Fibroblast of gingiva (primary cell): ENCODE data around the gene MEIOB.
A peak's percentile ranks its signal among the peaks of the same experiment; 100 is the strongest.

Experiments
- DNase-seq: peaks from one replicate; pipeline ENCODE4 v3.0.0-alpha.2; 2011; ENCODE audit warnings: low read depth

MEIOB gene

GRCh38 chr16:1831186-1832075 is 40.5 kb downstream of the MEIOB start:
- DNase-seq: no peak

DNA sequence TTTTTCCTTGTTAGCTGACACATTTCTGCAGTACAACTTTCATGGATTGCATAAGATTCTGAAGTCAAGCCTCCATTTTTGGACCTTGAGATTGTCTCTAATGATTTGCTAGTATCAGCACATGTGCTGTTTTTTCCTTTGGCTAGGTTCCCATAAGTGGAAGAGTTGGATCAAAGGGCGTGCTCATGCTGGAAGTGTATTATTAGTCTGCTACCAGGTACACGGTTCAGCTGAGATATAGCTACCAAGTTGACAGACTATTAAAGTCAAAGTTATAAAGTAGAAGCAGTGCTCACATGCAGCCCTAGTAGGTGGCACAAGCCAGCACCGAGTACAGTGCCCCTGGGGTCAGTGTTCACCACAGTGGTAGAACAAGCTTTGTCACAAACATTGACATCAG is 41.8 kb downstream of the MEIOB start:
- DNase-seq: no peak

- no peak for DNase-seq
These were observed 43.1 kb downstream of the MEIOB start for GRCh38 chr16:1828645-1829410.

DNA sequence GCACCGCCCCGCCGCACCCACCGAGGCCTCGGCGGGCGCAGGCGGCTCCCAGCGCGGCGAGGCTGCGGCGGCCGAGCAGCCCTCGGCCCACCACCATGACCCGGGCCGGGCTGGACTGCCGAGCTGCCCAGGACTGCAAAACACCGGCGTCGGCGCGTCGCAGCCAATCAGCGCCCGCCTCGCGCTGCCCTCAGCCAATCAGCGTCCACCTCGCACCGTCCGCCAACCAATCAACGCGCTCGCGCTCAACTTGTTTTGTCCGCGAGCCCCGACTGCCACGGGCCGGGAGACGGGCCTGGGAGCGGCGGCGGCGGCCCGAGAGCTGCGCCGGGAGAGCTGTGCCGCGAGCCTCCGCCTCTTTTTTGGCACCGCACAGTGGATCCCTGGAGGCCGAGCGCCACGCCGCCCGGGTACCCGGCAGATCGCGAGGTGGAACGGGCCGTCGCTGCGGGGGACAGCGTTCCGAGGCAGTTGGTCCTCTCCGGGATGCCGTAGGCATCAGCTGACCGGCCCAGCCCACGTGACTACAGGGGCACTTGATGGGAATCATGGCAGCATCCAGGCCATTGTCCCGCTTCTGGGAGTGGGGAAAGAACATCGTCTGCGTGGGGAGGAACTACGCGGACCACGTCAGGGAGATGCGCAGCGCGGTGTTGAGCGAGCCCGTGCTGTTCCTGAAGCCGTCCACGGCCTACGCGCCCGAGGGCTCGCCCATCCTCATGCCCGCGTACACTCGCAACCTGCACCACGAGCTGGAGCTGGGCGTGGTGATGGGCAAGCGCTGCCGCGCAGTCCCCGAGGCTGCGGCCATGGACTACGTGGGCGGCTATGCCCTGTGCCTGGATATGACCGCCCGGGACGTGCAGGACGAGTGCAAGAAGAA is 45.0 kb downstream of the MEIOB start, which contains the start of the genes FAHD1 and HAGH:
Gene FAHD1, plus strand, starts transcription at position 516 of the 883 bp plus-strand sequence. Its CDS starts 33 bp downstream, at position 549.
Gene HAGH, minus strand, starts transcription at position 135 of the 883 bp plus-strand sequence. Its CDS starts 38 bp downstream, at position 97.
- peak; percentile 97 for DNase-seq

DNA sequence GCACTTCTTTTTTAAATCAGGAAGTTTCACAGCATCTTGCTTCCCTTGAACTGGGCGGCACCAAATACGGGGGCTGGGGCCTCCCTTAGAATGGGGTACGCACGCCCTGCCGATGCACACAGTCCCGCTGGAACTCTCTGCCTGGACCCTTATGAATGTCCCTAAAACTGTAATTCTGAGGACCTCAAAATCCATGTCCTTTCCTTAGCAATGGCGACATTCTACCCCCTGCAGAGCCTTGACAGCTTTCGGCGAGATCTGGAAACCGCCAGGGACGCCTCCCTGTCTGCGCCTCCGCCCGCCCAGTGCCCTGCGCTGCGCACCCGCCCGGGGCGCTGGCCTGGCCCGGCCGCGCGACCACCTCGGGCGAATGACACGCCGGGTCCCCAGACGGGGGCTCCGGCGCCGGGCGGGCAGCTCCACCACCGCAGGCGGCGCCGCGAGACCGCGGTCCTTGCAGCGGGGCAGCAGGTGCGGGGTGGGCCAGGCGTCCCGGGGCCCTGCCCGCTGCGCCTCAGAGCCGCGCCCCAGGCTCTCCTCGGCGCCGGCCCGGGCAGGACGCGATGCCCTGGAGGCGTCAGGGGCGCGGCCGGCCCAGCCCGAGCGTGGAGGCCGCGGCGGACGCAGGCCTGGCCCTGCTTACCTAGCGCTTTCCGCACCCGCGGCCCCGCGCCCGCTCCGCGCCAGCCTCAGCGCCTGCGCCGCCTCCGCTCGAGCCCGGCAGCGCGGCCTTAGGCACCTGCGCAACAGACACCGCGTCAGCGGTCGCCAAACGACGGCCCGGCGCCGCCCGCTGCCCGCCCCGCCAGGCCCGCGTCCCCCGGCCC is 45.9 kb downstream of the MEIOB start:
- no peak for DNase-seq

- DNase-seq: no peak
These were observed 46.5 kb downstream of the MEIOB start for GRCh38 chr16:1825381-1825863.

DNA sequence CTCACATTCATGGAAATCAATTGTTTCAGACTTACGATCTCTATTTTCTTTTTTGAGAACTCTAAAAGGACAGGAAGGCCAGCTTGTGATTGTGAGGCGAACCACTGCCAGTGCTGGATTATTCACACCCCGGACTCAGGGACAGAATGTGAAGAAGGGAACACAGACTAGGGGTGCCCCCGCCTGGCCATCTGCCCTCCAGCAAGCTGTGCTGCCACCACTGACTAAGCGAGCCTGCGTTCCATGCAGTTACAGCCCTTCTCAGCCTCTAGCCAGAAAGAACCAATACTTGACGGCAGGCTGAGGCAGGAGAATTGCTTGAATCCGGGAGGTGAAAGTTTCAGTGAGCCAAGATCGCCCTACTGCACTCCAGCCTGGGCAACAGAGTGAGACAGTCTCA is 48.1 kb downstream of the MEIOB start:
- peak; percentile 11 for DNase-seq

DNA sequence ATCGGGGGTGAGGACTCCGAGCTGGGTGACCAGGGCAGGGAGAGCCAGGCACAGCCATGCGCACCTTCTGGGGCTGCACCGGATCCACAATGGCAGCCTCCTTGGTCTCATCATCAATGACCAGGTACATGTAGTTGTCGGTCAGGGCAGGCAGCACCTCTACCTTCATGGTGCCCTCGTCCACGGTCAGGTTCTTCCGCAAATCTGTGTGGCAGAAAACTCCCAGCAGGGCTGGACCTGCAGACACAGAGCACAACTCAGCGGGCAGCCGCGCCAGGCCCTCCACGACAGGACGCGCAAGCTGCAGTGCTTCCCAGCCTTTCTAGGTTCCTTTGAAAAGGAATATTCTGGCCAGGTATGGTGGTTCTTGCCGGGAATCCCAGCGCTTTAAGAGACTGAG is 49.2 kb downstream of the MEIOB start:
- no peak for DNase-seq

DNA sequence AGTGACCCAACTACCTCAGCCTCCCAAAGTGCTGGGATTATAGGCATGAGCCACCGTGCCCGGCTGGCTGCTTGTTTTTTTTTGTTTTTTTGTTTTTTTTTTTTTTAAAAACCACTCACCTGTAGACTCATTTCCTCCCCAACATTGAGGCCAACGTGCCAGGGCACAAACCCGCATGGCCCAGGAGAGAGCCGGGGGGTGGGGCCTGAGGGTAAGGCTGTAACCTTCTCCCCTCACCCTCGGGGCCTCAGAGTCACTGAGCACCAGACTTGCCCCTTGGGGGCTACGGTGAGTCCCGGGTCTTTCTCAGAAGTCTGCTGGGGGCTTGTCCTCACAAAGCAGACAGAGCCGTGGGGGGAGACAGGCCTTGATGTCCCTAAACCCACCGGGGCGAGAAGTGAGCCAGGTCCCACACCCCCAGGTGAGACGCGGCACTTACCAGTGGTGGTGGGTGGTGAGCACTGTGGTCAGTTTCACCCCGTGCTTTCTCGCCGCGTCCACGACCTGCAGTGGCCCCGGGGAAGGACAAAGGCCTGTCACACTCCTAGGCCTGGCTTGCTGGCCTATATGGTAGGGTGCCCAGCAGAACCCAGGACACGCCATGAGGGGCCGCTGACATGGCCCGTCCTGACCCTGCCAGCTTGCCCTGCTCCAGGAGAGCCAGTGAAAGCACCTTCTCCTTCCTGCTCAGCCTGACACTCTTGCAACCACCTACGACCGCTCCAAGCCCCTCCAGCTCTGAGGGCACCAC is 49.9 kb downstream of the MEIOB start:
- no peak for DNase-seq

GRCh38 chr16:1820946-1821290 is 51.0 kb downstream of the MEIOB start:
- DNase-seq: no peak

GRCh38 chr16:1820096-1820945 is 51.6 kb downstream of the MEIOB start:
- no peak for DNase-seq

DNA sequence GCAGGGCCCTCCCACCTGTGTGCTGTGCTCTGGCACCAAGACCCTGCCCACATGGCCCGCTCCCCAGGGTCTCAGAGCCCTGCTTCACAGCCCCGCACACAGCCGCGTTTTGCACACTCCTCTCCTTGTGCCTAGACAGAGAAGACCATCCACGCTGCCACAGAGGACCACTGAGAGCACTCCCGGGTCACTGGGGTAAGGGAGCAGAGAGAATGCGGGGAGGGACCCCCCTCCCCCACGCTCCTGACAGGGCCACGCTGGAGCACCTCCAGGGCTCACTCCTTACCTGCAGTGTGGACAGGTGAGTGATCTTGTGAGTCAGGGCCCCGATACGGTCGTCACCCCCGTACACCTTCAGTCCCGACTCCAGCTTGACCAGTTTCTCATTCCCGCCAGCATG is 52.4 kb downstream of the MEIOB start:
- DNase-seq: no peak

DNA sequence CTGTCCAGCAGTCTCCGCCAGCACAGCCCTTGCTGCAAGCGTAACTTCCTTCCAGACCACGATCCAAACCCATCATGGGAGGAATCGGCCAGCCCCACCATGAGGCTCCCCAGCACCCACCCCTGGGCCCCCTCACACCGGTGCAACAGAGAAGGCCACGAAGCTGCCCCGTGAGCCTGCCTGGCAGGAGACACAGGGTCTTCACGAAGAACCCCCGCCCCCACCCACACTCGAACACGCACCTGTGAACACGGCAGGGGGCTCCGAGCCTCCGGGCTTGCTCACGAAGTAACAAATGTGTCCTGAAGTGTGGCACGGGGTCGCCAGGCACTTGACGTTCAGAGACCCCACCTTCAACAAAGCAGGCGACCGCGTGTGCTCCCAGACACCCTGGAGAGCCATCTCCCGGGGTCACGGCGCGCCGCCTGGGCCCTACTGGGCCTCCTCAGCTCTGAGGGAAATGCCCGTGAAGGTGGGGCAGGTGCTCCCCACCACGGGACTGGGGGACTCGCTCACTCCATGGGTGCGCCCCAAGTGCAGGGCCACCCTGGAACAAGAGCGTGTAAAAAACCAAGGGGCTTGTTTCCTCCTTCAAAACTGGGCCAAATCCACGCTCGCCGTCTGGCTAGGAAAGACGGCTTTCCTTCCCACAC is 53.0 kb downstream of the MEIOB start:
- DNase-seq: no peak

GRCh38 chr16:1818204-1818872 is 53.6 kb downstream of the MEIOB start:
- no peak for DNase-seq

DNA sequence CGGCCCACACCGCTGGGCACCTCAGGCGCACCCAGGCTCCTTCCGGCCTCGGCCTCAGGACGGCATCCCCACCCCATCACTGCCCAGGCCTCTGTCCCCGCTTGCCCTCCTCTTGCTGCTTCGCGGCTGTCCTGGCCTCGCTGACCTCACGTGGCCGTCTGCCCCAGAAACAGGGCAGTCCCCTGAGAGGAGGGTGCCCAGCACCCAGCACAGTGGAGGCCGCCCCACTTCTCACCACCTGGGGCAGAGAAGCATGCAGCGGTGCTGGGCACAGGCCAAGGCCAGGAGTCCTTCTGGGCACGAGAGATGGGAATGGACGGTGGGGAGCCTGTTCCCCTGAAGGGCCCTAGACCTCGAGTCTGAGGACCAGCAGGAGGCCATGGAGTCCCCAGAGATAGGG is 54.2 kb downstream of the MEIOB start:
- no peak for DNase-seq

- DNase-seq: no peak
These were observed 54.7 kb downstream of the MEIOB start for GRCh38 chr16:1817276-1817589.

- no peak for DNase-seq
These were observed 55.3 kb downstream of the MEIOB start for GRCh38 chr16:1816396-1817275.
